H9 (cell line): Measurements from ENCODE around the gene TEAD1. TPM values are rescaled to one million over a fixed set of nuclear protein-coding genes. Genes with fewer than 3 reads are reported as not detected.

Source experiments
- DNase-seq: peaks from one replicate; pipeline ENCODE4 v3.0.0-alpha.2; 2017
- H2AFZ ChIP-seq: one replicate; pipeline ENCODE4 v1.6.1; 2013; ENCODE audit warnings: mild to moderate bottlenecking, low read length, control low read depth, moderate library complexity
- H2AK5ac ChIP-seq: 2 replicates; pipeline ENCODE4 v1.6.1; 2013; ENCODE audit warnings: low read length, control low read depth, mixed read lengths; ENCODE audit not compliant: insufficient read length
- H2BK120ac ChIP-seq: one replicate; pipeline ENCODE4 v1.6.1; 2013; ENCODE audit warnings: low read depth, mild to moderate bottlenecking, low read length, control low read depth, inconsistent platforms; ENCODE audit not compliant: poor library complexity, severe bottlenecking
- H2BK12ac ChIP-seq: 2 replicates; pipeline ENCODE4 v1.6.1; 2013; ENCODE audit warnings: low read length, control low read depth, mixed read lengths, low read depth; ENCODE audit not compliant: insufficient read length
- H2BK15ac ChIP-seq: 2 replicates; pipeline ENCODE4 v1.6.1; 2013; ENCODE audit warnings: low read depth, low read length, control low read depth
- H2BK20ac ChIP-seq: one replicate; pipeline ENCODE4 v1.6.1; 2013; ENCODE audit warnings: low read depth, mild to moderate bottlenecking, low read length, control low read depth, inconsistent platforms; ENCODE audit not compliant: poor library complexity, severe bottlenecking
- H2BK5ac ChIP-seq: 2 replicates; pipeline ENCODE4 v1.6.1; 2013; ENCODE audit warnings: low read length, control low read depth, mixed read lengths; ENCODE audit not compliant: insufficient read length
- H3K14ac ChIP-seq: 2 replicates; pipeline ENCODE4 v1.6.1; 2013; ENCODE audit warnings: low read length, control low read depth; ENCODE audit not compliant: insufficient read depth
- H3K18ac ChIP-seq: 2 replicates; pipeline ENCODE4 v1.6.1; 2013; ENCODE audit warnings: low read depth, mild to moderate bottlenecking, mixed read lengths, low read length, control low read depth; ENCODE audit not compliant: insufficient read length
- H3K23ac ChIP-seq: 2 replicates; pipeline ENCODE4 v1.6.1; 2013; ENCODE audit warnings: low read length, control low read depth, mixed read lengths, low read depth; ENCODE audit not compliant: insufficient read length
- H3K23me2 ChIP-seq: 2 replicates; pipeline ENCODE4 v1.6.1; 2013; ENCODE audit warnings: low read depth, mild to moderate bottlenecking, mixed read lengths, low read length, control low read depth; ENCODE audit not compliant: insufficient read length, poor library complexity, severe bottlenecking
- H3K27ac ChIP-seq: 2 replicates; pipeline ENCODE4 v1.5.1; 2013; ENCODE audit warnings: low read length, control low read depth, mixed read lengths, low read depth; ENCODE audit not compliant: insufficient read length
- H3K27me3 ChIP-seq: 2 replicates; pipeline ENCODE4 v1.6.1; 2013; ENCODE audit warnings: low read length, control low read depth, inconsistent platforms; ENCODE audit not compliant: insufficient read depth
- H3K4ac ChIP-seq: 2 replicates; pipeline ENCODE4 v1.6.1; 2013; ENCODE audit warnings: low read depth, mild to moderate bottlenecking, control low read depth, inconsistent platforms, low read length, moderate library complexity
- H3K4me1 ChIP-seq: 2 replicates; pipeline ENCODE4 v1.6.1; 2013; ENCODE audit warnings: low read length, control low read depth, inconsistent platforms; ENCODE audit not compliant: insufficient read depth
- H3K4me2 ChIP-seq: 2 replicates; pipeline ENCODE4 v1.6.1; 2013; ENCODE audit warnings: low read length, control low read depth, mixed read lengths; ENCODE audit not compliant: insufficient read length, insufficient read depth
- H3K56ac ChIP-seq: 2 replicates; pipeline ENCODE4 v1.6.1; 2013; ENCODE audit warnings: low read depth, mild to moderate bottlenecking, mixed read lengths, low read length, control low read depth; ENCODE audit not compliant: insufficient read length
- H3K79me1 ChIP-seq: 2 replicates; pipeline ENCODE4 v1.6.1; 2013; ENCODE audit warnings: low read depth, mild to moderate bottlenecking, moderate library complexity, low read length, control low read depth, inconsistent platforms; ENCODE audit not compliant: insufficient read depth, poor library complexity, severe bottlenecking
- H3K79me2 ChIP-seq: 2 replicates; pipeline ENCODE4 v1.6.1; 2013; ENCODE audit warnings: low read length, control low read depth, inconsistent platforms; ENCODE audit not compliant: insufficient read depth
- H3K9ac ChIP-seq: 2 replicates; pipeline ENCODE4 v1.6.1; 2013; ENCODE audit warnings: low read length, control low read depth, mixed read lengths; ENCODE audit not compliant: insufficient read length; ENCODE audit errors: extremely low read depth
- H3K9me3 ChIP-seq: one replicate; pipeline ENCODE4 v1.6.1; 2013; ENCODE audit warnings: low read depth, low read length, inconsistent platforms; ENCODE audit not compliant: control insufficient read depth
- H3T11ph ChIP-seq: one replicate; pipeline ENCODE4 v1.6.1; 2013; ENCODE audit warnings: mild to moderate bottlenecking, low read length, control low read depth, inconsistent platforms
- H4K20me1 ChIP-seq: one replicate; pipeline ENCODE4 v1.6.1; 2013; ENCODE audit not compliant: control insufficient read depth, insufficient read length, insufficient read depth
- H4K5ac ChIP-seq: 2 replicates; pipeline ENCODE4 v1.6.1; 2013; ENCODE audit warnings: low read depth, mild to moderate bottlenecking, mixed read lengths, low read length, control low read depth; ENCODE audit not compliant: insufficient read length
- H4K8ac ChIP-seq: replicated peaks from 2 replicates; pipeline ENCODE4 v1.6.1; 2013; ENCODE audit warnings: low read length, control low read depth, mixed read lengths, low read depth; ENCODE audit not compliant: insufficient read length
- H4K91ac ChIP-seq: 2 replicates; pipeline ENCODE4 v1.6.1; 2013; ENCODE audit warnings: low read depth, mild to moderate bottlenecking, moderate library complexity, mixed read lengths, low read length, control low read depth; ENCODE audit not compliant: insufficient read length
- H3K27ac Mint-ChIP-seq, 3 experiments: 2 replicates in 2 of 3; 3 replicates in 1 of 3; pipeline ENCODE4 v1.8.0; 2020 to 2021; ENCODE audit warnings: mixed read lengths in 3 of 3, mild to moderate bottlenecking in 1 of 3, moderate library complexity in 1 of 3
- H3K27me3 Mint-ChIP-seq: 2 replicates; pipeline ENCODE4 v1.8.0; 2021; ENCODE audit warnings: low read depth, mild to moderate bottlenecking, moderate library complexity, mixed read lengths
- H3K36me3 Mint-ChIP-seq, 3 experiments: 2 replicates in 2 of 3; 3 replicates in 1 of 3; pipeline ENCODE4 v1.8.0; 2020 to 2021; ENCODE audit warnings: low read depth in 3 of 3, mixed read lengths in 3 of 3; ENCODE audit not compliant: insufficient read depth in 1 of 3
- H3K4me1 Mint-ChIP-seq, 2 experiments: 2 replicates each; pipeline ENCODE4 v1.8.0; 2020; ENCODE audit warnings: mixed read lengths in 2 of 2
- H3K4me3 Mint-ChIP-seq, 2 experiments: 2 replicates in 1 of 2; 3 replicates in 1 of 2; pipeline ENCODE4 v1.8.0; 2020 to 2021; ENCODE audit warnings: mild to moderate bottlenecking in 2 of 2, mixed read lengths in 2 of 2, moderate library complexity in 1 of 2
- H3K9me3 Mint-ChIP-seq, 2 experiments: 2 replicates in 1 of 2; 3 replicates in 1 of 2; pipeline ENCODE4 v1.8.0; 2020; ENCODE audit warnings: mild to moderate bottlenecking in 2 of 2, mixed read lengths in 2 of 2, moderate library complexity in 1 of 2
- CTCF ChIP-seq: fragments of 200-600 bp; sonication (generic); conservative IDR thresholded peaks from 3 replicates; pipeline ENCODE4 v1.8.0; 2021; ENCODE audit warnings: antibody characterized with exemption, mild to moderate bottlenecking
- WGBS: extraction: QIAGEN DNeasy Blood & Tissue Kit; methylation state at CpG from one replicate; pipeline ENCODE4 v1.1.7; 2013; ENCODE audit warnings: missing lambda C conversion rate, low lambda C conversion rate, mixed read lengths; ENCODE audit not compliant: insufficient read length; ENCODE audit errors: extremely low coverage; 5-methylcytosine and 5-hydroxymethylcytosine counted together
- total RNA-seq: library from RNA; stranded (reverse); gene quantifications from 2 replicates; pipeline ENCODE4 v1.2.1, GENCODE V29; 2021

Gene TEAD1
- total RNA-seq, 1 experiment from 2014 or later = 75.1 TPM

GRCh38 chr11:12667646-12668045 is 6.6 kb upstream of the TEAD1 start:
- no peak for TF ChIP-seq CTCF
- Histone ChIP-seq H3K9ac (no peak overlapping the region), H3K27me3 (no peaks in the 10 kb centered on the region), H2BK12ac (no peak overlapping the region), H3K14ac (no peak overlapping the region), H4K91ac (no peak overlapping the region), H3K23ac (no peak overlapping the region), H3K56ac (no peak overlapping the region), H2BK20ac (no peak overlapping the region), H4K5ac (no peak overlapping the region), H3K9me3 (no peaks in the 10 kb centered on the region), H3K18ac (no peak overlapping the region), H4K8ac (no peak overlapping the region), H2BK15ac (no peak overlapping the region), H3K23me2 (no peaks in the 10 kb centered on the region), H3K79me1 (no peaks in the 10 kb centered on the region), H3K4me1 (no peaks in the 10 kb centered on the region), H4K20me1 (no peaks in the 10 kb centered on the region), H3K4me2 (no peak overlapping the region), H3K4ac (no peak overlapping the region), H3K27ac (no peak overlapping the region), H2AFZ (no peak overlapping the region), H3K79me2 (peaks cover 2% of the 10 kb centered on the region; the same call in 1 of the 2 replicates), H3T11ph (no peak overlapping the region), H2AK5ac (no peak overlapping the region), H2BK120ac (no peak overlapping the region), H2BK5ac (no peak overlapping the region)
- H3K4me1 Mint-ChIP-seq = peaks cover 0 to 6% of the 10 kb centered on the region in 2 experiments; a peak in 1 of 4 replicates
- H3K27me3 Mint-ChIP-seq = peaks cover 24% of the 10 kb centered on the region
- H3K36me3 Mint-ChIP-seq = peaks cover 0 to 5% (median 0%) of the 10 kb centered on the region in 3 experiments; a peak in 2 of 7 replicates
- no peak overlapping the region for H3K27ac Mint-ChIP-seq
- no CpG with 5 or more reads among the region's 1 CpG for WGBS
- DNase-seq = no peak
- H3K9me3 Mint-ChIP-seq = peaks cover 0 to 4% of the 10 kb centered on the region in 2 experiments; a peak in 2 of 5 replicates
- no peak overlapping the region for H3K4me3 Mint-ChIP-seq
